ENCODE measurements around the gene ELMO1. TPM values are rescaled to one million over a fixed set of nuclear protein-coding genes. Genes with fewer than 3 reads are reported as not detected.

ELMO1 gene
- total RNA-seq, 6 donors from 2014 or later: 51.4 to 204 (median 73.7) TPM

GRCh38 chr7:36931892-36932291, 516.8 kb downstream of the ELMO1 start:
- Histone ChIP-seq H3K27ac (no peak overlapping the region), H3K9me3 (peaks cover 2 to 12% (median 10%) of the 10 kb centered on the region in 4 donors), H3K4me1 (no peaks in the 10 kb centered on the region), H3K36me3 (peaks cover 0 to 4% (median 0%) of the 10 kb centered on the region in 4 donors), H3K27me3 (no peaks in the 10 kb centered on the region), H3K4me3 (no peak overlapping the region)
- TF ChIP-seq POLR2AphosphoS5 (IDR thresholded peaks at IDR 0.05) (no peak), EP300 (IDR thresholded peaks at IDR 0.05) (no peak), CTCF (IDR thresholded peaks at IDR 0.05) (no peak), POLR2A (IDR thresholded peaks at IDR 0.05) (no peak)
- DNase-seq (no peak), ATAC-seq (ENCODE audit: low FRiP score in 2 of 2) (no peak)
- 96 to 100% methylated on average over 1 of the region's 1 CpG for WGBS, 2 donors

GRCh38 chr7:36929791-36930190, 518.9 kb downstream of the ELMO1 start:
- Histone ChIP-seq H3K27ac (no peak overlapping the region), H3K9me3 (no peaks in the 10 kb centered on the region), H3K36me3 (peaks cover 0 to 4% (median 0%) of the 10 kb centered on the region in 4 donors), H3K4me3 (no peak overlapping the region), H3K27me3 (no peaks in the 10 kb centered on the region), H3K4me1 (peaks cover 0 to under 1% (median 0%) of the 10 kb centered on the region in 4 donors)
- 98 to 100% methylated on average over 4 of the region's 4 CpGs for WGBS, 2 donors
- ATAC-seq (ENCODE audit: low FRiP score in 2 of 2): no peak
- no peak for TF ChIP-seq CTCF (IDR thresholded peaks at IDR 0.05)
- no peak for TF ChIP-seq POLR2A (IDR thresholded peaks at IDR 0.05)
- no peak for TF ChIP-seq POLR2AphosphoS5 (IDR thresholded peaks at IDR 0.05)
- no peak for TF ChIP-seq EP300 (IDR thresholded peaks at IDR 0.05)
- no peak for DNase-seq

- Histone ChIP-seq H3K27me3 (no peaks in the 10 kb centered on the region), H3K4me1 (peaks cover 0 to 11% (median 7%) of the 10 kb centered on the region in 4 donors), H3K4me3 (no peak overlapping the region), H3K9me3 (no peaks in the 10 kb centered on the region), H3K27ac (no peak overlapping the region), H3K36me3 (peaks cover 0 to 4% (median 0%) of the 10 kb centered on the region in 4 donors)
- no peak for ATAC-seq (ENCODE audit: low FRiP score in 2 of 2)
- no peak for DNase-seq
- TF ChIP-seq POLR2AphosphoS5 (IDR thresholded peaks at IDR 0.05) (no peak), POLR2A (IDR thresholded peaks at IDR 0.05) (no peak), EP300 (IDR thresholded peaks at IDR 0.05) (no peak)
- 92 to 100% methylated on average over 1 to 2 of the region's 2 CpGs for WGBS, 2 donors
These were observed 519.9 kb downstream of the ELMO1 start for GRCh38 chr7:36928718-36929117.

DNA sequence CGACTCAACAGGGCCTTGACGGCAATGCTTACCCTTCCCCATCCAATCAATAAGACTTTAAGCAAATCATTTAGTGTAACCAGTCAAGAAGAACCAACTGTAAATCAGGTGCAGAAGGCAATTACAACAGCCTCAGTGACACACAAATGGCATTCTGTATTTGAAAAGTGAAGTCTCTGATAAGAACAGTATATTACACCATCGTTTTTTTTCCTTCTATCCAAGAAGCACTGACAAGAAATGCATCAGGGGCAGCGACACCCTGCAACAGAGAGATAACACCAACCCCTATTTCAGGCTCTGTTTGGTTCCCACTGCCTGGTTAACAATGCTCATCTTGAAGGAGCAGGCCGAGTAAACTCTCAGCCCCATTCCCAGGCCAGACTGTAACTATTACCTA, 520.4 kb downstream of the ELMO1 start:
- ATAC-seq (ENCODE audit: low FRiP score in 2 of 2): no peak
- WGBS, 2 donors: 81% methylated on average over 5 of the region's 5 CpGs
- DNase-seq: no peak
- H3K36me3 ChIP-seq: peaks cover 0 to 4% (median 0%) of the 10 kb centered on the region in 4 donors
- no peak overlapping the region for H3K4me3 ChIP-seq
- no peaks in the 10 kb centered on the region for H3K9me3 ChIP-seq
- TF ChIP-seq POLR2AphosphoS5 (IDR thresholded peaks at IDR 0.05) (no peak), EP300 (IDR thresholded peaks at IDR 0.05) (no peak)
- no peak overlapping the region for H3K27ac ChIP-seq
- H3K4me1 ChIP-seq: peaks cover 0 to 13% (median 7%) of the 10 kb centered on the region in 4 donors
- H3K27me3 ChIP-seq: no peaks in the 10 kb centered on the region

GRCh38 chr7:36925691-36926090, 523.0 kb downstream of the ELMO1 start:
- H3K4me1 ChIP-seq: peaks cover 0 to 13% (median 7%) of the 10 kb centered on the region in 4 donors
- DNase-seq: no peak
- H3K4me3 ChIP-seq: no peak overlapping the region
- no peaks in the 10 kb centered on the region for H3K36me3 ChIP-seq
- no peak for ATAC-seq (ENCODE audit: low FRiP score in 2 of 2)
- no peaks in the 10 kb centered on the region for H3K27me3 ChIP-seq
- H3K27ac ChIP-seq: no peak overlapping the region
- WGBS, 2 donors: 77 to 85% methylated on average over 3 of the region's 3 CpGs
- H3K9me3 ChIP-seq: no peaks in the 10 kb centered on the region
- no peak for TF ChIP-seq POLR2A (IDR thresholded peaks at IDR 0.05)
- no peak for TF ChIP-seq EP300 (IDR thresholded peaks at IDR 0.05)
- TF ChIP-seq POLR2AphosphoS5 (IDR thresholded peaks at IDR 0.05): no peak
- no peak for TF ChIP-seq CTCF (IDR thresholded peaks at IDR 0.05)

DNA sequence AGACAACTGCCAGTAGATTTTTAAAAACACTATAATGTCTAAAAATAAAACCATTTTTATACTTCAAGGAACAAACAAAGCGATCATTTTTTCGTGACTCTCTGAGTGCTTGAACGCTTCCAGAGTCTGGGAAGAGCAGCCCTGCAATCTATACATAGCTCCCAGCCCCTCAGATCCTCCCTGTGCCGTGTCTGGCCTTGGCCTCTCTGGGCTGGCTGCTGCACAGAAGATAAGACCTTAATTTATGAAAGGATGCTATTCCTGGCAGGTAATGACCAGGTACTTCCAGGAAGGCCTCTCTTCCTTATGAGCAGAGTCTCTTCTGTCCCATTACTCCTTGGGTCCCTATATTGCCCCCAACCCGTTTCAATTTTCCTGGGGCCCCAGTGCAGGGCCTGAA, 523.5 kb downstream of the ELMO1 start:
- 84 to 91% methylated on average over 5 of the region's 5 CpGs for WGBS, 2 donors
- no peak for TF ChIP-seq POLR2AphosphoS5 (IDR thresholded peaks at IDR 0.05)
- no peak for TF ChIP-seq EP300 (IDR thresholded peaks at IDR 0.05)
- TF ChIP-seq POLR2A (IDR thresholded peaks at IDR 0.05): no peak
- TF ChIP-seq CTCF (IDR thresholded peaks at IDR 0.05): no peak
- no peak for ATAC-seq (ENCODE audit: low FRiP score in 2 of 2)

More for the DNA sequence above, 523.5 kb downstream of the ELMO1 start:
- H3K27me3 ChIP-seq: no peaks in the 10 kb centered on the region
- H3K27ac ChIP-seq: no peak overlapping the region
- H3K9me3 ChIP-seq: no peaks in the 10 kb centered on the region
- H3K4me3 ChIP-seq: no peak overlapping the region
- H3K36me3 ChIP-seq: no peaks in the 10 kb centered on the region
- DNase-seq: no peak
- peaks cover 0 to 13% (median 7%) of the 10 kb centered on the region in 4 donors for H3K4me1 ChIP-seq
